ENCODE measurements around the gene TBC1D16. TPM values are rescaled to one million over a fixed set of nuclear protein-coding genes. Genes with fewer than 3 reads are reported as not detected.
A peak's percentile ranks its signal among the peaks of the same experiment; 100 is the strongest.

TBC1D16 gene
- polyA plus RNA-seq, 1 donor, result 37.2 TPM

DNA sequence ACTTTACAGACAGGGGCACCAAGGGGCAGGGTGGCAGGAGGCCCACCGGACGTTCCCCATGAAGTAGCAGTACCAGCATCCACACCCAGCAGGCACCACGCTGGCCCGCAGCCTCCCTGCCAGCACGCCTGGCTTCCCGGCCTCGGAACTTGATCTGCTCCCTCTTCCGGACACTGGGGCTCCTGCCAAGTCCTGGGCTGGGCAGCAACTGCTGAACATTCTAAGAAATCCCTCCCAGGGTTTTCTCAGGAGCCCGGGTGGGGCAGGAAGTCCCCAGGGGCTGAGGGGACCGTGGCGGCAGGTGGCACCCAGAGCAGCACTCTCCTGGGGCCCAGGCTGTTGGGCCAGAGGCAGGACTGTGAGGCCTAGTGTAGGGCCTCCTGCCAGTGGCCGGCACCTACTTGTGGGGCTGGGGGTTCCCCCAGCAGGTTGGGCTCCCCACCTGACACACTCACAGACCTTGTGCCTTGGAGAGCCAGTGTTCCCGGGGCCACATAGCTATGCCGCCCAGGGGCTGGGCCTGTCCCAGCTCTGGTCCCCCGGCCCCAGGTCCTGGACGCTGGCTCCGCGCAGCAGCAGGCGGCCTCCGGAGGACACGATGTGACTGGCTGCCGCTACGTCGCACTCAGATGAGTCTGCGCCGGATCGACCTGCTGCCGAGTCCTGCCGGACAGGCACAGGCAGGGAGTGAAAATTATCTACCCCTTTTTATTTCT is 110.3 kb downstream of the TBC1D16 start:
- peak; percentile 48 for DNase-seq

DNA sequence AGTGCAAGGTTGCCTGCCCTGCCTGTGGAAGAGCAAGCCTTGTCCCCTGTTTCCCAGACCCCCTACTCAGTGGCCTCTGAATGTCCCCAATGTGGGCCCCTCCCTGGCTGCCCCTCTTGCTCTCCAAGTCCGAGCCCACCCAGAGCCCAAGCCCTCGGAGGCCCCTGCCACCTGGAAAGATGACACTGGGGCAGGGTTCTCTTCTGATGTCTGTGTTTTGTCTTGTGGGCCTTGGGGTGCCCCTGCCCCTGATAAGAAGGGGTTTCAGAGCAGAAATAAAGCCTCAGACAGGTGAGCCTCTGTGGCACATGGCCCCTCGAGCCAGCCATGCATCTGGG is 111.1 kb downstream of the TBC1D16 start:
- DNase-seq, result no peak

DNA sequence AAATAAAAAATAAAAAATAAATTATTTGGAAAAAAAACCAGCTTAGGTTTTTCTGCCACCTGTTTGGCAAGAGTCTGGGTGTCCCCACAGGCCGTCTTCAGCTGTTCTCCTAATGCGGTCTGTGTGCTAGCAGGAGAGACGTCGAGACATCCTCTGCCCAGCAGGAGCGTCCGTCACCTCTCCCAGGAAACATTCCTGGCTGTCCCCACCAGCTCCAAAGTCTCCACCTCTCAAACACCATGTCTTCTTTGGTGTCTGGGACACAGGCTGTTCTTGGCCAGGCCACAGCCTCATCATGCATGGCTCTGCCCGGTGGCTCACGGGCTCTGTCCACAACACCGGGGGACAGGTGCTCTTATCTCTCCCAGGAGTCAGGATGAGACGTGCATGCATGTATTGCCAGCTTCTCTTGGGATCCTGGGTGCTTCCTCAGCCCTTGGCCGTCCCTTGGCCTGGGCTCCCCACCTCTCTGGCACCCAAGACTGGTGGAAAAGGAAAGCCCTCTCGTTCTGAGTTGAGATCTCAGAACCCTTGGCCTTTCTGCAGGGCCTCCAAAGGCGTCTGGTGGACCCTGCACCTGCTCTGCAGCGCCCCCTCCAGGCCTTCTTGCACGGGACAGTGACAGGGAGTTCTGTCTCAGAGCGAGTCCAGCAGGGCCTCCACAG is 111.6 kb downstream of the TBC1D16 start:
- no peak for DNase-seq

DNA sequence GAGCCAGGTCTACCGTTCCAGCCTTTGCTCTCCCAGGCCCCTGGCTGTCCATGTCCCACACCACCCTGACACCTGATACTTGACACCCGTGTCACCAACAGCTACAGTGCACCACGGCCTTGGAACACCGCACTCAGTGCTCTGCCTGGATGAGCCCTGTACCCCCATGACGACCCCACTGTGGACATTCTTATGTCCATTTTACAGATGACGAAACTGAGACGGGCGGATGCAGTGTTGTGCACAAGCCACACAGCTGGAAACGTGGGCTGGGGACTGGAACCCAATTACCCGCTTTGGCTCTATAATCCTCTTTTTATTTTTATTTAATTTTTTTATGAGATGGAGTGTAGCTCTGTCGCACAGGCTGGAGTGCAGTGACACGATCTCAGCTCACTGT is 112.9 kb downstream of the TBC1D16 start:
- DNase-seq, result no peak

DNA sequence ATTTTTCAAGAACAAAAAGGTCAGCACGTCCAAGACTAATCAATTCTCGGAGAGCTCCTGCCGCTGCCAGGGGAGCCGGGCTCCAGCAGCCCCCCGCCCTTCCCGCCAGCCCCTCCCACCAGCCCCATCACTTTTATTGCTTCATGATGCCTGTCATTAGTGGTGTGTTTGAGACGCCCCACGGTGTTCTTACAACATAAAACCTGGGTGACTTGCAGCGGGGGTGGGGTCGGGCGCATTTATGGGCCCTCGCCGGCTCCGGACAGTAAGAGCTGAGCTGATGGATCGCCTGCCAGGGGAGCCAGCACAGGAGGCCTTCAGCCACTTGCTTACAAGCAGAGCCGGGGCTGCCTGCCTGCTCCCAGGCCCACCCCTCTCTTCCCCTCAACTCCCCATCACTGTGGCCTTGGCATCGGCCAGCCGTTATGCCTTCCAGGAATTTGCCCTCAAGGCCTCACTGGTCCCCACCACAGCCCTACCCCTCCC is 113.5 kb downstream of the TBC1D16 start:
- no peak for DNase-seq

DNA sequence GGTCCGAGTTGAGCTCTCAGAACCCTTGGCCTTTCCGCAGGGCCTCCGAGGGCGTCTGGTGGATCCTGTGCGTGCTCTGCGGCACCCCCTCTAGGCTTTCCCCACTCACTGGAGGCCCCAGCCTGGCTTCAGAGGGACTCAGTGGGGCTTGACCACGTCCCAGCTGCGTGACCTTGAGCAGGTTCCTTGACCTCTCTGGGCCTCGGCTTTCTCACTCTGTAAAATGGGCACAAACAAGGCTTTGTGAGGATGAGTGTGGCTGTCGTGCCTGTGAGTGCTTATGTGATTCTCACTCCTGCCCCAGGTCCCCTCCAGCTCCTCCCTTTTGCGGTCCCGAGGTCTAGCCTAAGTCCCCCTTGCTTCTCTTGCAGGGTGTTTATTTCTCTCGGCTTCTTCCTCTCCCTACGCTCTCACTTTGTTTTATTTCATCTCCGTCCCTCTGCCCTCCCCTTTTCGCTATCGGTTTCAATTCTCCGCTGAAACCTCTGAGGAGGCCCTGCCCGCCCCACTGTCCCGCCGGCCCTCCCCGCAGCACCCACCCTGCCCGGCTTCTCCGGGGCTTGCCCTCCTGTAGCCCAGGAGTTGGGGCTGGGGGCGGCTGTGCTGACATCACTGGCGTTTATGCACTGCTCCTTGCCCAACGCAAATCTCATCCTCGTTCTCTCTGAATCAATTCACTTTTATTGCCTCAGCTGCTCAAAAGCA is 114.1 kb downstream of the TBC1D16 start:
- no peak for DNase-seq

DNA sequence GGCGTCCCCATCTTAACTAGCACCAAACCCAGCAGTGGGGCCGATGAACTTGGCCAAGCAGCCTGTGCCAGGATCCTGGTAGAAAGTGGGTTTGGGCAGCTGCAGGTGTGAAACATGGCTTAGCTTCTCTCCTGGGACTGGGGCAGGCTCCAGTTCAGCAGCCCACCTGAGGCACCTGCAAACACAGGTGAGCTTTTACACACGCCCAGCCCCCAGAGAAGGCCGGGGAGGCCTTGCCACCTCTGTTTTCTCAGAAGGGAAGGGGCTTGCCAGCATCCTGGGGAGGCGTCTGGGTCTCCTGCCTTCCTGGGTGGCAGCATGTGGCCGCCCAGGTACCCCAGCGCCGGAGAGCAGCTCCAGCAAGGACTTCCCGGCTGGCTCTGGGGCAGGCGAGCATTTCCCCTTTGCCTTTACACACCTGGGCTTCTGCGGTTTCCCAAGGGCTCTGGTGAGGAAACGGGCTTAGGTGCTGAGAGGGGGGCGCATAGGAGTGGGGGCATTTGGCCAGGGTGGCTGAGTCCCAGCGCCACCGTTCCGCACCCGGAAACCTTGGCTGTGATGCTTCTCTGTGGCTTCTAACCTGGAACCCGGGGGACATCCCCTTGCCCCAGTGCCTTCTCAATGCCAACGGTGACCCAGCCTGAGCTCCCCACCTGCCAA is 114.8 kb downstream of the TBC1D16 start:
- no peak for DNase-seq

DNA sequence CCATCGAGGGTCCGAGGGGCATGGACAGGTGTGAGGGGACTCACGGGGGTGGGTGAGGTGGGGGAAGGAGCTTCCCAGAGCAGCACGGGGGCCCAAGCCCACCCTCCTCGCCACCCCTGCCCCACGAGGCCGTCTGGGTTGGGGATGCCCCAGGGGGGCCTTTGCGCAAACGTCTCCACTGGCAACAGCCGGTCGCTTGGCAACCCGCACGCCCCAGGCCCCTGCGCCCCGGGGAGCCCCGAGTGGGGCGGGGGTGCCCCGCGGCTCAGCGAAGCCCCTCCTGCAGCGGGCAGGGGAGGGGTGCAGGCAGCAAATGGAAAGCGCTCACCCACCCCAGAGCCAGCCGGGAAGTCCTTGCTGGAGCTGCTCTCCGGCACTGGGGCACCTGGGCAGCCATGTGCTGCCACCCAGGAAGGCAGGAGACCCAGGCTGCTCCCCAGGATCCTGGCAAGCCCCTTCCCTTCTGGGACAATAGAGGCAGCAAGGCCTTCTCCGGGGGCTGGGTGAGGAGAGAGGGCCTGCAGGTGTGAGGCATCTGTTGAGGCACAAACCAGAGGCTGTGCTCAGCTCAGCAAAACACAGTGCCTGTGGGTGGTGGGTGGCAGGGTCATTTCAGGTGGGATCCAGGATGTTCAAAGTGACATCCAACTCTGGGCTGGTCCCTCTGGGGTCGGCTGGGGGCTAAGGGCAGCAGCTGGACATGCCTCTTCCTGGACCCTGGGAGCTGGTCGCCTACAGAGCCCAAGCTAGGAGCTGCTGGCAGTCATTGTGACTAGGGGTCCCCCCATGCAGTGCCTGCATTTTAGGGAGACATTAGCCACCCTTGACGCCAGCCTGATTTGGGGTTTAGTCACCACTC is 115.6 kb downstream of the TBC1D16 start:
- no peak for DNase-seq

DNA sequence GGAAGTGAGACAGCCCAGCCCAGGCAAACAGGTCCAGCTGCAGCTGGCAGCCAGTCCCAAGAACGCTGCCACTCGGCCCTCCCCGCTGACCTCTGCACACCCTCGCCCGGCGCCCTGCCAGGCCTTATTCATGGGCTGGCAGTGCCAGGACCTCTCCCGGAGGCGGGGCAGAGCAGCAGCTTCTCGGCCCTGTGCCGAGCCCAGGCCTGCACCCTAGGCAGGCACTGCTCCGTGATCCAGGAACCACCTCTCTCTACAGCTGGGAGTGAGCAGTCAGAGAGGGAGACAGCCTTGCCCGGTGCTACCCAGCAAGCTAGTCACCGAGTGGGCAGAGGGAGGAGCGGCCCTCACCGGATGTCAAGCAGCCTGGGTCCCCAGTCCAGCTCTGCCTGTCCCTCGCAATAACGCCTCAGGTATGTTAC is 116.5 kb downstream of the TBC1D16 start:
- DNase-seq, result peak; percentile 56

DNA sequence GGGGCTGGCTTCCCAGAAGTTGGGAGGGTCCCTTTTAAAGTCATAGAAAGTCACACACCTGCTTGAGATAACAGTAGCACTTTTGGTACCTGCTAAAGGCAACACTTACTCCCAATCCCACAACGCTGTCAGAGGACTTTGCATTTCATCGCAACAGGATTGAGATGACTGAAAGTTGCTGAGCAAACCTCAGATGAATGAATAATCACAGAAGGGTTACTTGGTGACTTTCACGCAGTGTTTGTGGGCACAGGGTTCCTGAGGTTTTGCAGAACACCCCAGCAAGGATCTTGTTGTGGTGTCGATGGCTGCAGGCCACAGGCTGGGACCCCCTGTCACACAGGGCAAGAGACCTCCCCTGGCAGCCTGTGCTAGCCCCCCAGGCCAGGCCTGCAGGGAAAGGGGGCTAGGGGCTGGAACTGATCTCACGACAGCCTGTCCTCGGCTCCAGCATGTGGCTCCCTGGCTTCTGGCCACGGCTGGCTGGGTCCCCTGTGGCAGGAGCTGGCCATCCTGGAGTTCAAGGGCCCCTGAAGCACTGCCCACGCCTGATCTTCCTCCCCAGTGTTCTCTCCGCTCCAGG is 117.0 kb downstream of the TBC1D16 start:
- DNase-seq, result no peak

DNA sequence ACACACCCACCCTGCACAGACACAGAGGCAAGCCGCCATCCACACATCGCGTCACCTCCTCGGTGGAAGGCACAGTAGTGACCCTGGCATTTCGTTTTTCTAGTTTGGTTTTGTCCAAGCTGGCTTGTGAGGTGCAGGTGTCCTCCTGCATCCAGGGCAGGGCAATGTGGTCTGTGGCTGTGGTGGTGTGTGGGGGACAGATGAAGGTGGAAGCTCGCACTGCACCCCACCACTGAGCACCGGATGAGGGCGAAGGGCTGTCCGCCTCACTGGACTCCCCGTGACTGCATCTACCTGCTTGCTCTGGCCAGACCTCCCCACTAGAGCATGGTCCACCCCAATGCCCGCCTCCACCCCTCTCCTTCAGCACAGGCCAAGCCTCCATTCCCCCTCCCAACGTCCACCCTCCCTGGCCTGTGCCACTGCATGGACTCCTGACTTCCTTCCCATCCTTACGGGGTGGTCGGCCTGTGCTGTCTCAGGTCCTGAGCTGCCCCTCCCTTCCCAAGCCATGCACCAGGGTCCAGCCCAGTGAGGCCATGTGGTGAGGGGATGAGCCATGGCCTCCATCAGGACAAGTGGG is 117.7 kb downstream of the TBC1D16 start:
- DNase-seq, result no peak

DNA sequence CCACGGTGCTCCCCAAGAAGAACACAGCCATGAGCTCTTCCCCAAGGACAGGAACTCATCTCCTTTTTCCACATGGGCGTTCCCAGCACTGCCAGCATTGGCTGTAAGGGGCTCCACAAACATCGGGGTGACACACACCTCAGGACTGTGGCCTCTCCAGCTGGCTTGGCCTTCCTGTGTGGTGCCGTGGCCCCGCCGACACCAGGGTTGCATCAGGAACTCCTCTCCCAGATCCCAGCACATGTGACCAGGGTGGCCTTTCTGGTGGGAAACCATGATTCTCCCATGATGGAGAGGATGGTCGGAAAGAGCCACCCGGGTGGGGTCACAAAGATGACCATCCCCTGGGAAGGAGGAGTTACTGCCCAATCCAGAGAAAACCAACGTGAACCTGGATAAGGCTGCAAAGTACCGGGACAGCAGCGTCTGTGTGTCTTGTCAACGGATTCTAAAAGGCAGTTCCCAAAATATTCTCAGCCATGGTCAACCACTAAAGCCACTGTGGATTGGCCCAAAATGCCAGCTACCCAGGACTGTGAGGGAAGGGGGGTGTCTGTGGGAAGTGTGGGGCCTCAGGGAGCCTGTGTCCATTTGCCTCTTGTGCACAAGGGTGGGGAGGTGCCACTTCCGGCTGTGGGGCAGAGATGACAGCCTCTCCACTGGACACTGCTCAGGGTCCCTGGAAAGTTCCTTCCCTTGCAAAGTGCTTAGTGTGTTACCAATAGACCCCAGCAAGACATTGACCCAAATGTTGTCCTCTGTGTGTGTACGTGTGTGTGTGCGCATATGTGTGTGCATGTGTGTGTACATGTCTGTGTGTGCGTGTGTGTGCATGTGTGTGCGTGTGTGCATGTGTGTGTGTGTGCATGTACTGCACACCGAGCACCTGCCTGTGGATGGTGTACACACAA is 118.4 kb downstream of the TBC1D16 start:
- no peak for DNase-seq

DNA sequence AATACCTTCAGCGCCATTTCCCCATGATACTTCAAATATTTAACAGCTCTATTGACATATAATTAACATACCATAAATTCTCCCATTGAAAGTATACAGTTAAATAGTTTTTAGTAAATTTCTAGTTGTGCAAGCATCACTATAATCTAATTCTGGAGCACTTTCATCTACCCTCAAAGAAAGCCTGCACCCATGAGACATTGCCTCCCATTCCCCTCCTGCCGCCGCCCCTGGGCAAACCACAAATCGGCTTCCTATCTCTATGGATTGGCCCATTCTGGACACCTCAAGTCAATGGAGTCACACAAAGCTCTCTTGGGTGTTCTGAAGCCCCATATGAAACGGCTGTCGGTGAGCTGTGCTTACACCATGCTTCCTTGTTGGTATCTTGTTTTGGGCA is 119.2 kb downstream of the TBC1D16 start:
- no peak for DNase-seq

DNA sequence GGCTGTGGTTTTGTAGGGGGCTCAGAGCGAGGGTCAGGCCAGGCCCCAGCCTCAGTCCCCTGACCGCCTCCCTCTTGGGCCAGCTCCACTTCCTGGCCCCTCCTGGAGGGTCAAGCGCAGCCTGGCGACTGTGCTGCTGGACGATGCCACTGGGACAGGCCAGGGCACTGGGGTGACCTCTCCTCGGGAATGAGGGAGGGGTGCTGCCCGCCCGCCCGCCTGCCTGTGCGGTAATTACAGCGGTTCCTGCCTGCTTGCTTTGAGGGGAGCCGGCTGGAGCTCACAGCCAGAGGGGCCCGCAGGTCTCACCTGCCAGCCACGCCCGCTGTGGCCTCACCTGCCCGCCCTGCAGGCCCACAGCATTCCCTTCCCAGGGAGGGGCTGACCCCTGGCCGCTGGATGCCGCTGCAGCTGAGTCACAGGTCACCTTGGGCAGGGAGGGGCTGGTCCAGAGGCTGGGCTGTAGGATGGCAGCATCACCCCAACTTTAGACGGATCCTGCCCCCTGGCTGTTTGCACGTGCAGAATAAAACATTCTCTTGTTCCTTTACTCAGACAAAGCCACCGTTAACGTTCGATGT is 119.7 kb downstream of the TBC1D16 start:
- DNase-seq, result no peak

DNA sequence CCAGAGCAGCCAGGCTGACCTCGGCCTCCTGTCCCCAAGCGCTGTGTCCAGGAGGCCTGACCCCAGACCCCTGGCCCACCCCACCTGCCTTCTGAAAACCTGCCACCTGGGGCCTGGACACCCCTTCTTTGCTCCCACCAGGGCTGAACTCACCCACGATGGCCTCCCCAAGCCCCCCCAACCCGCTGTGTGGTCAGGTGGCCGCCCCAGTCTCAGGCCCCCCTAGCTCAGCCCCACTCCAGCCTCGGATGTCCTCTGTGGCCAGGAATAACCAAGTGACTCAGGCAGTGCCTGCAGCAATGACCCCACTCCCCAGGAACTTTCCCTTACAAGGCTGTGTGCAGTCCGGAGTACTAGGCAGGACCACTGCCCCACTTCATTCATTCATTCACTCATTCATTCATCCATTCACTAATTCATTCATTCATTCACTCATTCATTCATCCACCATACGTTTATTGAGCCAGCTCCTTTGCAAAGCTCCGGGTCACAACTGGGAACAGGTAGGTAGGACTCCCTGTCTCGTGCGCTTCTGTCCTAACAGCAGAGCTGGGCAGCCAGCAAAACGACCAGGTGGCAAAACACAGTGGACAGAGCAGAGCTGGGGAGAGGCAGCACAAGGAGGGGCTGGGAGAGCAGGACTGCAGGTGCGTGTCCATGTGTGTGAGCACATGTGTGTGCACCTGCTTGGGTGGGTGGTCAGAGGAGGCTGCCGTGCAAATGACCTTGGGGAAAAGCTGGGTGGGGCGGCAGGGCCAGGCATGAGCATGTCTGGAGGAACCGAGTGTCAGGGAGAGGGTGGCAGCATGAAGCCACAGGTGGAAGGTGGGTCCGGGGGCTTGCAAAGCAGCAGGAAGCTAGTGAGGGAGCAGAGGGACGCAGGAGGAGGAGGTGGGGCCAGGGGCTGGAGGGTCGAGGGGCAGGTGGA is 120.6 kb downstream of the TBC1D16 start:
- no peak for DNase-seq

DNA sequence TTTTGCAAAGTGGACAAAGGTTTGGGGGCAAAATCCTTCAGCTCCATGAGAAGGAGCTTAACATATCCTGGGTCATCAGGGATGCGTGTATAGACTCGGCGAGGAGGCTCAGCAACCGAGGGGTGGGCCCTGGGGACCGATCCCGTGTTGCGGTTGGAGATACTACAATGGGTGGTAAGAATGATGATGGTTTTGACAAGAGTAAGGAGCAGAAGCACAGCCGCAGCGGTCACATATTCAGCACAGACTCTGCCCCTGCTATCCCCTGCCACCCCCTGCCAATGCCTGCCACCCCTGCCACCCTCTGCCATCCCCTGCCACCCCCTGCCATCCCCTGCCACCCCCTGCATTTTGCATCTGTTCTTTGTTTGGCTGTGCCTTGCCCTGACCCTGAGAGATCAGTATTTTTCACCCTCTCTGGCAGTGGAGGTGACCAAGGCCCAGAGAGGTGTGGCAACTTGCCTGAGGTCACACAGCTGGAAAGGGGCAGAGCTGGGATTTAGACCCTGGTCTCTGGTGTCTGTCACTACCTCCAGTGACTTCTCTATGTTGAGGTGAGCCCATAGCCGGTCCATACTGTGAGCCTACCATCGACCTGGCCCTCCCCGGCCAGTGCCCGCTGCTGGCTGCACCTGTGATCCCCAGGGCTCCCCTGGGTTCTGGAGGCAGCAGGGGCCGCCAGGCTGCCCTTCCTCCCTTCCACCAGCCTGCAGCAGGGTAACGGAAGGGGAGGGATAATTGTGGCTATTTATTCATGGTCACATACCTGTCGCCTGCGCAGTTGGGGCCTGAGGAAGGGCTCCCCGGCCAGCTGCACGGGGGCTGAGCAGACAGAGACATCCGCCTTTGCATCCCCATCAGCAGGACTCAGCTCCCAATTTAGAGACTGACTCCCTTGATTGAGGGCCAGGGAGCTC is 121.5 kb downstream of the TBC1D16 start:
- no peak for DNase-seq

DNA sequence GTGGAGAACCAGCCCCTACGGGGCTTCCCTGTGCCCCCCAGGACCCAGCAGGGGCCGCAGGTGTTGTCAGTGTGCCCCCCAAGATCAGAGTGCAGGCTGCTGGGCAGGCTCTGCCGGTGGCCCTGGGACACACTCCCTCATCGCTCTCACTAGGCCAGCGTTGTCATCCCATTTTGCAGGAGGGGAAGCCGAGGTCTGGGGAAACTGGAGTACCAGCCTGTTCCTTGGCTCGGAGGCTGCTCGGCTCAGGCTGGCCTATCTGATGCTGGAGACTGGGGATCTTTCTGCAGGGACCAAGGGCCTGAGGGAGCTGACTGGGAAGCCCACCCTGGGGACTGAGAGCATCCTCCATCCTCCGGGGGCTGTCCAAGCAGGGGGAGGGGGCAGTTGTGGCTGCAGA is 122.2 kb downstream of the TBC1D16 start:
- DNase-seq, result no peak

All from hindlimb muscle (tissue), 1 donor.